ENCODE results near the gene SLC25A28. TPM values are rescaled to one million over a fixed set of nuclear protein-coding genes. Genes with fewer than 3 reads are reported as not detected.
A peak's percentile ranks its signal among the peaks of the same experiment; 100 is the strongest.

Gene SLC25A28
- total RNA-seq, 1 experiment from 2014 or later, result 31.0 TPM

GRCh38 chr10:99621454-99622251, 1.4 kb upstream of the SLC25A28 start:
- Histone ChIP-seq H3K4me1 (ENCODE audit: insufficient read depth, low read length, poor library complexity, severe bottlenecking) (peaks cover 12% of the 10 kb centered on the region), H3K4me3 (ENCODE audit: low read depth, low read length, poor library complexity, severe bottlenecking) (peak overlapping the region; percentile 84), H3K9me3 (ENCODE audit: low read depth, low read length, poor library complexity, severe bottlenecking) (no peaks in the 10 kb centered on the region), H3K36me3 (ENCODE audit: insufficient read depth, low read length, poor library complexity, severe bottlenecking) (no peaks in the 10 kb centered on the region), H3K27me3 (replicated peaks; ENCODE audit: insufficient read depth, low read depth, low read length, poor library complexity) (no peaks in the 10 kb centered on the region), H3K27ac (ENCODE audit: low read depth, low read length, poor library complexity, severe bottlenecking) (peak overlapping the region; percentile 95)
- POLR2A ChIA-PET (ENCODE audit: low non-redundant PET), result no interaction called here
- intact Hi-C loops (cut with micrococcal nuclease; ENCODE audit: unreplicated experiment), result no loop called here
- CTCF ChIA-PET, result no interaction called here
- TSS peak; percentile 78 for BruUV-seq (replicated peaks)
- no peak for TF ChIP-seq CTCF (conservative IDR thresholded peaks at IDR 0.05; ENCODE audit: low read depth, low read length)
- TF ChIP-seq EZH2 (IDR thresholded peaks at IDR 0.05; ENCODE audit: borderline replicate concordance, low read depth, low read length, poor library complexity, severe bottlenecking), result no peak
- no peak for DNase-seq (ENCODE audit: low spot score)

- DNase-seq (ENCODE audit: low spot score), result peak; percentile 100
Observed at GRCh38 chr10:99620711-99621453, 643 bp upstream of the SLC25A28 start.

More at GRCh38 chr10:99620711-99621453, 643 bp upstream of the SLC25A28 start:
- POLR2A ChIA-PET (ENCODE audit: low non-redundant PET), result no interaction called here
- Histone ChIP-seq H3K4me3 (ENCODE audit: low read depth, low read length, poor library complexity, severe bottlenecking) (peak overlapping the region; percentile 84), H3K9me3 (ENCODE audit: low read depth, low read length, poor library complexity, severe bottlenecking) (no peaks in the 10 kb centered on the region), H3K4me1 (ENCODE audit: insufficient read depth, low read length, poor library complexity, severe bottlenecking) (peaks cover 12% of the 10 kb centered on the region), H3K36me3 (ENCODE audit: insufficient read depth, low read length, poor library complexity, severe bottlenecking) (no peaks in the 10 kb centered on the region), H3K27ac (ENCODE audit: low read depth, low read length, poor library complexity, severe bottlenecking) (peak overlapping the region; percentile 95), H3K27me3 (replicated peaks; ENCODE audit: insufficient read depth, low read depth, low read length, poor library complexity) (no peaks in the 10 kb centered on the region)
- no TSS peak for BruUV-seq (replicated peaks)
- CTCF ChIA-PET, result interaction anchor here (0.9 kb wide), 1 partner anchor 185 kb away, joined by 3 read pairs; no protein-coding TSS in a partner anchor
- intact Hi-C loops (cut with micrococcal nuclease; ENCODE audit: unreplicated experiment), result no loop called here
- TF ChIP-seq CTCF (conservative IDR thresholded peaks at IDR 0.05; ENCODE audit: low read depth, low read length), result no peak
- no peak for TF ChIP-seq EZH2 (IDR thresholded peaks at IDR 0.05; ENCODE audit: borderline replicate concordance, low read depth, low read length, poor library complexity, severe bottlenecking)

Measured in A673 (cell line).